Panc1 (cell line): Measurements from ENCODE around the gene XCR1. TPM values are rescaled to one million over a fixed set of nuclear protein-coding genes. Genes with fewer than 3 reads are reported as not detected.

Source experiments
- ATAC-seq: fragments of 200-7000 bp; cut with Tn5 transposase; 2 replicates; pipeline ENCODE4 v1.9.1; 2020; ENCODE audit warnings: mild to moderate bottlenecking, moderate library complexity
- BruUV-seq: library from RNA; stranded (reverse); fragments of 400-500 nt; replicated peaks from 2 replicates; lab custom pipeline; 2021; lab: Mats Ljungman, UMichigan
- CTCF ChIA-PET: fragments of 300-600 bp; sonication (Branson Sonifier 250); formaldehyde crosslinking; loops from one replicate; lab custom pipeline; 2022; ENCODE audit warnings: antibody characterized with exemption; lab: Charles Lee
- POLR2A ChIA-PET: fragments of 300-600 bp; sonication (Branson Sonifier 250); formaldehyde crosslinking; loops from one replicate; lab custom pipeline; 2022; ENCODE audit warnings: antibody characterized with exemption; lab: Charles Lee
- DNase-seq: peaks from one replicate; pipeline ENCODE4 v3.0.0-alpha.2; 2010; ENCODE audit warnings: low read depth, low spot score
- H3K27ac ChIP-seq: 2 replicates; pipeline ENCODE4 v1.5.1; 2011; ENCODE audit warnings: mild to moderate bottlenecking, low read length, inconsistent platforms
- H3K27me3 ChIP-seq: fragments of 200-500 bp; sonication (Bioruptor generic); 2 replicates; pipeline ENCODE4 v1.6.0; 2014; ENCODE audit warnings: low read length, inconsistent platforms; ENCODE audit not compliant: control insufficient read depth, insufficient read depth
- H3K36me3 ChIP-seq: fragments of 200-500 bp; sonication (Bioruptor generic); 2 replicates; pipeline ENCODE4 v1.5.1; 2014; ENCODE audit warnings: inconsistent platforms, mild to moderate bottlenecking, low read length, moderate library complexity; ENCODE audit not compliant: control insufficient read depth, insufficient read depth
- H3K4me1 ChIP-seq: 2 replicates; pipeline ENCODE4 v1.5.1; 2011; ENCODE audit warnings: inconsistent platforms, mild to moderate bottlenecking, low read length, moderate library complexity; ENCODE audit not compliant: control insufficient read depth, insufficient read depth
- H3K4me3 ChIP-seq, 2 experiments: 2 replicates each; pipeline ENCODE4 v1.5.1; 2011 to 2012; ENCODE audit warnings: low read depth in 2 of 2, low read length in 2 of 2, mild to moderate bottlenecking in 2 of 2, inconsistent platforms in 1 of 2, moderate library complexity in 1 of 2
- H3K9me3 ChIP-seq: fragments of 200-500 bp; sonication (Bioruptor generic); 2 replicates; pipeline ENCODE4 v1.5.1; 2014; ENCODE audit warnings: low read depth, mild to moderate bottlenecking, inconsistent platforms, low read length, moderate library complexity; ENCODE audit not compliant: control insufficient read depth, insufficient read depth
- POLR2AphosphoS5 ChIP-seq: IDR thresholded peaks from 2 replicates; pipeline ENCODE4 v1.6.1; 2012; ENCODE audit warnings: mild to moderate bottlenecking, low read depth, low read length, moderate library complexity
- SIN3A ChIP-seq: IDR thresholded peaks from 2 replicates; pipeline ENCODE4 v1.6.1; 2012; ENCODE audit warnings: low read depth, mild to moderate bottlenecking, low read length, moderate library complexity, borderline replicate concordance; ENCODE audit not compliant: insufficient read depth
- TCF7L2 ChIP-seq: IDR thresholded peaks from 2 replicates; pipeline ENCODE4 v1.6.1; 2011; ENCODE audit warnings: mild to moderate bottlenecking, low read depth, low read length, inconsistent platforms
- in situ Hi-C: cut with HindIII; loops from 2 replicates; pipeline ENCODE4 v1.10.0; 2016; ENCODE audit warnings: low sequenced_read_pairs, low pct_unique_long_range_greater_than_20kb
- intact Hi-C: fragments of 100-400 bp; cut with micrococcal nuclease; formaldehyde crosslinking; loops from one replicate; pipeline ENCODE4 v1.10.0; 2022; ENCODE audit not compliant: unreplicated experiment
- total RNA-seq: library from RNA; stranded (reverse); gene quantifications from one replicate; pipeline ENCODE4 v1.2.1, GENCODE V29; 2021; ENCODE audit not compliant: unreplicated experiment
- TF ChIP-seq, protein P1 (sequence below): fragments of 450-650 bp; IDR thresholded peaks from 2 replicates; pipeline ENCODE4 v1.5.1; 2017; ENCODE audit warnings: mild to moderate bottlenecking
- TF ChIP-seq, protein P2 (sequence below), 2 experiments: IDR thresholded peaks; 2 replicates each; pipeline ENCODE4 v1.6.1; 2011 to 2012; ENCODE audit warnings: low read depth in 2 of 2, control low read depth in 1 of 2, low read length in 1 of 2, mild to moderate bottlenecking in 1 of 2, moderate library complexity in 1 of 2; ENCODE audit not compliant: insufficient read depth in 1 of 2

XCR1 gene
- total RNA-seq, 1 experiment from 2014 or later = not detected

DNA sequence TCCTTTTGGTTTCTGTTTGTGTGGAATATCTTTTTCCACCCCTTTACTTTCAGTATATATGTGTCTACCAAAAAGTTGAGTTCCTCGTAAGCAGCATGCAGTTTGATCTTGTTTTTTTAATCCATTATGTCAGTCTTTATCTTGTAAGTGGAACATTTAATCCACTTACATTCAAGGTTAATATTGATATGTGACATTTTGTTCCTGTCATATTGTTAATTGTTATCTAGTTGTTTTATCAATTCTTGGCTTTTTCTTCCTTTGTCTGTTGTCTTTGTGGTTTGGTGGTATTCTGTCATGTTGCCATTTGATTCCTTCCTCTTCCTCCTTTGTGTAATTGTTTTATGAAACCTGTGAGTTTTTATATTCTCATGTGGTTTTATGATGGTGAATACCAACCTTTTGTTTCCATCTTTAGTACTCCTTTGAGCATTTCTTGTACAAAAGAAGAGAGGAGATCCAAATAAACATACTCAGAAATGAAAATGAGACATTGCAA is 43.4 kb upstream of the XCR1 start:
- Histone ChIP-seq H3K27me3 (peaks cover 2% of the 10 kb centered on the region; the same call in 1 of the 2 replicates), H3K9me3 (no peaks in the 10 kb centered on the region), H3K4me1 (no peaks in the 10 kb centered on the region), H3K4me3 (no peak overlapping the region), H3K27ac (no peak overlapping the region), H3K36me3 (no peaks in the 10 kb centered on the region)
- POLR2A ChIA-PET = no interaction called here
- DNase-seq = no peak
- in situ Hi-C loops (no loop called here), intact Hi-C loops (no loop called here)
- no peak for TF ChIP-seq SIN3A
- TF ChIP-seq, protein P1, sequence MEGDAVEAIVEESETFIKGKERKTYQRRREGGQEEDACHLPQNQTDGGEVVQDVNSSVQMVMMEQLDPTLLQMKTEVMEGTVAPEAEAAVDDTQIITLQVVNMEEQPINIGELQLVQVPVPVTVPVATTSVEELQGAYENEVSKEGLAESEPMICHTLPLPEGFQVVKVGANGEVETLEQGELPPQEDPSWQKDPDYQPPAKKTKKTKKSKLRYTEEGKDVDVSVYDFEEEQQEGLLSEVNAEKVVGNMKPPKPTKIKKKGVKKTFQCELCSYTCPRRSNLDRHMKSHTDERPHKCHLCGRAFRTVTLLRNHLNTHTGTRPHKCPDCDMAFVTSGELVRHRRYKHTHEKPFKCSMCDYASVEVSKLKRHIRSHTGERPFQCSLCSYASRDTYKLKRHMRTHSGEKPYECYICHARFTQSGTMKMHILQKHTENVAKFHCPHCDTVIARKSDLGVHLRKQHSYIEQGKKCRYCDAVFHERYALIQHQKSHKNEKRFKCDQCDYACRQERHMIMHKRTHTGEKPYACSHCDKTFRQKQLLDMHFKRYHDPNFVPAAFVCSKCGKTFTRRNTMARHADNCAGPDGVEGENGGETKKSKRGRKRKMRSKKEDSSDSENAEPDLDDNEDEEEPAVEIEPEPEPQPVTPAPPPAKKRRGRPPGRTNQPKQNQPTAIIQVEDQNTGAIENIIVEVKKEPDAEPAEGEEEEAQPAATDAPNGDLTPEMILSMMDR = no peak
- TF ChIP-seq TCF7L2 = no peak
- TF ChIP-seq, protein P2, sequence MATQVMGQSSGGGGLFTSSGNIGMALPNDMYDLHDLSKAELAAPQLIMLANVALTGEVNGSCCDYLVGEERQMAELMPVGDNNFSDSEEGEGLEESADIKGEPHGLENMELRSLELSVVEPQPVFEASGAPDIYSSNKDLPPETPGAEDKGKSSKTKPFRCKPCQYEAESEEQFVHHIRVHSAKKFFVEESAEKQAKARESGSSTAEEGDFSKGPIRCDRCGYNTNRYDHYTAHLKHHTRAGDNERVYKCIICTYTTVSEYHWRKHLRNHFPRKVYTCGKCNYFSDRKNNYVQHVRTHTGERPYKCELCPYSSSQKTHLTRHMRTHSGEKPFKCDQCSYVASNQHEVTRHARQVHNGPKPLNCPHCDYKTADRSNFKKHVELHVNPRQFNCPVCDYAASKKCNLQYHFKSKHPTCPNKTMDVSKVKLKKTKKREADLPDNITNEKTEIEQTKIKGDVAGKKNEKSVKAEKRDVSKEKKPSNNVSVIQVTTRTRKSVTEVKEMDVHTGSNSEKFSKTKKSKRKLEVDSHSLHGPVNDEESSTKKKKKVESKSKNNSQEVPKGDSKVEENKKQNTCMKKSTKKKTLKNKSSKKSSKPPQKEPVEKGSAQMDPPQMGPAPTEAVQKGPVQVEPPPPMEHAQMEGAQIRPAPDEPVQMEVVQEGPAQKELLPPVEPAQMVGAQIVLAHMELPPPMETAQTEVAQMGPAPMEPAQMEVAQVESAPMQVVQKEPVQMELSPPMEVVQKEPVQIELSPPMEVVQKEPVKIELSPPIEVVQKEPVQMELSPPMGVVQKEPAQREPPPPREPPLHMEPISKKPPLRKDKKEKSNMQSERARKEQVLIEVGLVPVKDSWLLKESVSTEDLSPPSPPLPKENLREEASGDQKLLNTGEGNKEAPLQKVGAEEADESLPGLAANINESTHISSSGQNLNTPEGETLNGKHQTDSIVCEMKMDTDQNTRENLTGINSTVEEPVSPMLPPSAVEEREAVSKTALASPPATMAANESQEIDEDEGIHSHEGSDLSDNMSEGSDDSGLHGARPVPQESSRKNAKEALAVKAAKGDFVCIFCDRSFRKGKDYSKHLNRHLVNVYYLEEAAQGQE (IDR thresholded peaks at IDR 0.05; ENCODE audit: insufficient read depth in 1 of 2, low read depth in 2 of 2, low read length in 1 of 2) = no peak
- no peak for ATAC-seq
- BruUV-seq = no TSS peak
- CTCF ChIA-PET = no interaction called here

DNA sequence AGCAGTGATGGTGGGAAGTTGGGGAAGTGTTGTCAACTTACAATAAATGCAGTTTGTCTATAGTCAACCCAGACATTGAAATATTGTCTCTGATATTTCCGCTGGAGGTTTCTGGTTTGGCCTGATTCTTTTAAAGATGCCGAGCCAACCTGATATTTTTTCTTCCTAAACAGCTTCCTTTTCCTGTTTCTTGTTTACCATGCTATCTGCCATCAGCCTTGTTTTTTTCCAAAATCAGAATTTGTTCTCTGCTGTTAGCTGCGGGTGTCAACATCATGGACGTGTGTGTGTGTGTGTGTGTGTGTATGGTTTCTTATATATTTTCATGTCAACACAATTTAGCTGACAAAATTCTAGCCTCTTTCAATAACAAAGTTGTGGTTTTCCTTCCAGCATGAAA is 41.2 kb upstream of the XCR1 start:
- in situ Hi-C loops (no loop called here), intact Hi-C loops (no loop called here)
- H3K4me3 ChIP-seq = no peak overlapping the region
- peaks cover 2% of the 10 kb centered on the region; the same call in 1 of the 2 replicates for H3K27me3 ChIP-seq
- CTCF ChIA-PET = no interaction called here
- no peaks in the 10 kb centered on the region for H3K36me3 ChIP-seq
- H3K27ac ChIP-seq = no peak overlapping the region
- POLR2A ChIA-PET = no interaction called here
- BruUV-seq = no TSS peak
- no peaks in the 10 kb centered on the region for H3K9me3 ChIP-seq
- no peak for ATAC-seq
- no peak for TF ChIP-seq TCF7L2
- no peak for TF ChIP-seq SIN3A
- TF ChIP-seq POLR2AphosphoS5 = no peak
- TF ChIP-seq, protein P2 (IDR thresholded peaks at IDR 0.05; ENCODE audit: insufficient read depth in 1 of 2, low read depth in 2 of 2, low read length in 1 of 2) = no peak
- TF ChIP-seq, protein P1 = no peak
- no peak for DNase-seq
- no peaks in the 10 kb centered on the region for H3K4me1 ChIP-seq
